ENCODE data around the gene SYCP3.

- TF ChIP-seq CTCF (IDR thresholded peaks at IDR 0.05) = no peak
- no peak for TF ChIP-seq ZFX (IDR thresholded peaks at IDR 0.05; ENCODE audit: borderline replicate concordance)
Measured at GRCh38 chr12:101763246-101763931, 24.1 kb upstream of the SYCP3 start.

Data from 22Rv1 (cell line).